HG03457 (cell line): ENCODE measurements around the gene MAP3K10.
"Not testable (repeated sequence)": the region's sequence is repeated elsewhere in the genome, so short reads cannot be mapped to it uniquely, and the experiment has no call there.

Experiments used
- ATAC-seq: cut with Tn5 transposase; IDR thresholded peaks from one replicate; pipeline ENCODE4 v1.9.1; 2021; ENCODE audit warnings: moderate number of reproducible peaks; ENCODE audit not compliant: unreplicated experiment

The MAP3K10 gene

GRCh38 chr19:40190891-40191835 is at the start of gene MAP3K10:
Gene MAP3K10 (plus strand): TSS chr19:40191426. CDS start chr19:40192032, 606 bp downstream.
- ATAC-seq: peak; percentile 49

DNA sequence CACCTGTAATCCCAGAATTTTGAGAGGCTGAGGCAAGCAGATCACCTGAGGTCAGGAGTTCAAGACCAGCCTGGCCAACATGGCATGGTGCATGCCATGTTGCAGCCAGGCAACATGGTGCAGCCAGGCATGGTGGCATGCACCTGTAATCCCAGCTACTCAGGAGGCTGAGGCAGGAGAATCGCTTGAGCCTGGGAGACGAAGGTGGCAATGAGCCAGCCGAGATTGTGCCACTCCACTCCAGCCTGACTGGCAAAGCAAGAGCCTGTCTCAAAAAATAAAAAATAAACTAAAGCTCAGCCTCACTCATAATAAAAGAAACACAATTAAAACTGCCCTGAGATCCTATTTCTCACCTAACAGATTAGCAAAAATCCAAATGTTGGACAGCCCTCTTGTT is 49.7 kb upstream of the MAP3K10 start:
- ATAC-seq: no peak

GRCh38 chr19:40143612-40144011 is 47.6 kb upstream of the MAP3K10 start:
- no peak for ATAC-seq

DNA sequence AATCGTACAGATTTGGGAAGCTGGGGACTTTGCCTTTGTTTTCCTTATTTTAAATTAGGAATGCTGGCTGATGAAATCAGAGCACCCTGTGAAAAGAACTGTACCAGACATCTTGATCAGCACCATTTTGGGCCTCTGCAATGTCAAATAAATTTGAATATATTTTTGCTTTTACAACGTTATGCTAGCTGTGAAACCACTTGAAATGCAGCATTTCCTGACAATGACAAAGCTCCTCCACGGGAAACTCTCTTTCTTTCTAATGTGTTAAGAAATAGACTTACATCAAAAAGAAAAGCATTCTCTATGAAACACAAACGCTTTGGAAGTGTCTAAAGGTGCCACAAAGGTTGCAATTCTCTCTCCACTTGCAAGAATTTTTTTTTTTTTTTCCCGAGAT is 47.1 kb upstream of the MAP3K10 start:
- ATAC-seq: no peak

GRCh38 chr19:40144947-40145748 is 46.1 kb upstream of the MAP3K10 start:
- no peak for ATAC-seq

GRCh38 chr19:40145749-40146029 is 45.5 kb upstream of the MAP3K10 start:
- not testable (repeated sequence) for ATAC-seq

- no peak for ATAC-seq
These were observed 43.9 kb upstream of the MAP3K10 start for GRCh38 chr19:40147338-40147692.

DNA sequence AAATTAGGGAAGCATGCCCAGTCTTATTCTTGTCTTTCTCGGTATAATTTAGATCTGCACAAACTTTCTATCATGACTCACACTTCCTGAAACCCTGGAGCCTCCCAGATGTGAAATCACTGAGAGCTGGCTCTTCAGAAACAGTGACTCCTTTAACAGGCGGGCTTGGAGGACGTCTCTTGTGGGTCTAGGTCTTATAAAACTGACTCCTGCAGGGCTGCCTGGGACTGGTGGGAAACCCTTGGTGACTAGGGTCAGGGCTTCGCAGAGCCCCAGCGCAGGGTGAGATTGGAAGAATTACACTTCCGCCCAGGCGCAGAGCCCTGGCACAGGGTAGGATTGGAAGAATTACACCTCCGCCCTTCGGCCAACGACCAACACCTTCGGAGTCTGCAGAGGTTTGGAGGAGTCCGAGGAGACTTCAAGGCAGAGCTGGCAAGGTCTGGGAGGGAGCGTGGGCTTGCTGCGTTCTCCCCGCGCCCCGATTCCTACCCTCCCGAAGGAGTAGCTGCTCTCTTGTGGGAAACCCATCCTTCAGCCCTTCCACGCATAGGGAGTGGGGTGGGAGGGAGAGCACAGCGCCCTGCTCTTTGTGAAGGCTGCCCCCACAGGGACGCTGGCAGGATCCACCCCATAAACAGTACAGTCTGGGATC is 43.4 kb upstream of the MAP3K10 start:
- ATAC-seq: no peak

DNA sequence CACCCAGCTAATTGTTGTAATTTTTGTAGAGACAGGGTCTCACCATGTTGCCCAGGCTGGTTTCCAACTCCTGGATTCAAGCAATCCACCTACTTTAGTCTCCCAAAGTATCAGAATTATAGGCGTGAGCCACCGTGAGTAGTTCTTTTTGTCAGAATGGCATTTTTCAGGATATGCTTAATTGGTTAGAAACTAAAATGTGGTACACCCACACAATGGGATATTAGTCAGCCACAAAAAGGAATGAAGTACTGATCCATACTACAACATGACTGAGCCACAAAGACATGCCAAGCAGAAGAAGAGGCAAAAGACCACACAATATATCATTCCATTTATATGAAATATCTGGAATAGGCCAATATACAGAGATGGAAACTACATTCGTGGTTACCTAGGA is 41.7 kb upstream of the MAP3K10 start:
- no peak for ATAC-seq

- no peak for ATAC-seq
These were observed 41.1 kb upstream of the MAP3K10 start for GRCh38 chr19:40150170-40150569.

- no peak for ATAC-seq
These were observed 37.0 kb upstream of the MAP3K10 start for GRCh38 chr19:40154121-40154680.

DNA sequence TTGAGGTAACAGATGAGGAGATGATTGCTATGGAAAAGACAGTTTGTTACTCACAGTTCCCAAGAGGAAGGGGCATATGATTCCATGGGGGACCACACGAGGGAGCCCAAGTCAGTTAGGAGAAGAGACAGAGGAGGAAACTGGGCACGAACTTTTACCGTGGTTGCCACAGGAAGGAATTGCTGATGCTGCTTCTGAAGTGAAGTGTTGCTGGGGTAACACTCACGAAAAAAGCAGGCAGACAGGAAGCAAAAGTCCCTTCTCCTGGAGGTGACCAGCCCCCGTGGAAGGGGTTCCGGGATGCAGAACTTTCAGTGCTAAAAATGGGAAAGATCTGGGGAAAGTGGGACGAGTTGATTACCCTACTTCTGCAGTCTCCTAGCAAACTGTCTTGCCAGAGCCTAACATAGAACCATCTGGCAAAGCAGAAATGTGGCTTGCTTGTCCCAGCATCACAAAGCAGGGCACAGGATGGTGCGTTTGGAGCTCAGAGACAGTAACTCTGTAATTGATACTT is 35.4 kb upstream of the MAP3K10 start:
- no peak for ATAC-seq

GRCh38 chr19:40157059-40157458 is 34.2 kb upstream of the MAP3K10 start:
- no peak for ATAC-seq

DNA sequence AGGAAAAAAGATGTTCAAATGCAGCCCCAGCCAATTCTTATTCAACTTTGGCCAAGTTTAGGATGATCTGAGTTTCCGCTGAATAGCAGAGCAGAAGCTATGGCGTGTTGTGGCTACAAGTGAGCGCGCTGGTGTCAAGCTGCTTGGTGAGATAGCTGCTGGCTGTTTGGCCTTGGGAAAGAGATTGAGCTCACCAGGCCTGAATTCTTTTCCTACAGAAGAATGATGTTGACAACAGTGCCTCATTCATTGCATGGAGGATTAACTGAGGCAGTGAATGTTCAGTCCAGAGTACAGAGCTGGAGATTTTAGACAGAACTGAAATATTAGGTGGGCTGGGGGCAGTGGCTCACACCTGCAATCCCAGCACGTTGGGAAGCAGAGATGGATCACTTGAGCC is 31.5 kb upstream of the MAP3K10 start:
- no peak for ATAC-seq

GRCh38 chr19:40162104-40162503 is 29.1 kb upstream of the MAP3K10 start:
- no peak for ATAC-seq

- ATAC-seq: no peak
These were observed 27.6 kb upstream of the MAP3K10 start for GRCh38 chr19:40163541-40164129.

DNA sequence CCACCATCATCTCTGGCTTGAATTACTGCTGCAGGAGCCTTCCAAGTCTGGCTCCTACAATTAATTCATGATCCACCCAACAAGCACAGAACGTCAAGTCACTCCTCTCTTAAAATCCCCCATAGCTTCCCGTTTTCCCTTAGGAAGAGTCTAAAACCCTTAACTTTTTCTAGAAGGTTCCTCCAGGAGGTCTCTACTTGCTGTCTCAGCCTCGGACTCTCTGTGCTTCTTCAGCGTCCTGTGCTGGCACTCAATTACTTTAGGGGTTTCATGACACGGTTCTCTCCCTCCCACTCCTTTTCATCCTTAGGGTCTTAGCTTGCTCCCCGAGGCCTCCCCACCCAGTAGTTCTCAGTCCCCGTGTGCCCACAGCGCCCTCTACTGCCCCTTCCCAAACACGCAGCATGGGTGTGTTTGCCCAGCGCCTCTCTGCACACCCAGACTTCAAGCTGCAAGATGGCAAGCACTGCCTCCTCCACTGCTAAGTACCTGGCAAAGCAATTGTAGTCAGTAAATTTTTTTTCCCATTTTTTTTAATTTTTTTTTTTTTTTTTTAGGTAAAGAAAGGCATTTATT is 25.8 kb upstream of the MAP3K10 start:
- no peak for ATAC-seq

GRCh38 chr19:40169482-40170302 is 21.5 kb upstream of the MAP3K10 start:
- not testable (repeated sequence) for ATAC-seq

GRCh38 chr19:40170303-40170989 is 20.8 kb upstream of the MAP3K10 start:
- ATAC-seq: not testable (repeated sequence)
